HepG2 (cell line): Measurements from ENCODE around the gene CPLX1. TPM values are rescaled to one million over a fixed set of nuclear protein-coding genes. Genes with fewer than 3 reads are reported as not detected.

ENCODE experiments used
- ARID3A ChIP-seq: IDR thresholded peaks from 2 replicates; pipeline ENCODE4 v1.6.1; 2012; ENCODE audit warnings: low read depth, low read length, improper control_type of control experiment
- CREB1 ChIP-seq, 2 experiments: fragments of 450-650 bp in 1 of 2; IDR thresholded peaks; 2 replicates each; pipeline ENCODE4 v1.6.1; 2016 to 2017; ENCODE audit warnings: control low read depth in 1 of 2, mild to moderate bottlenecking in 1 of 2, missing compliant biosample characterization in 1 of 2, missing genetic modification characterization in 1 of 2
- DPF2 ChIP-seq: sonication (generic); formaldehyde crosslinking; IDR thresholded peaks from 2 replicates; pipeline ENCODE4 v1.4.0; 2020; ENCODE audit warnings: mild to moderate bottlenecking, low read depth, missing genetic modification reagents, borderline replicate concordance
- GATAD2A ChIP-seq: IDR thresholded peaks from 2 replicates; pipeline ENCODE4 v1.6.1; 2016
- NFIC ChIP-seq: IDR thresholded peaks from 2 replicates; pipeline ENCODE4 v1.6.1; 2012; ENCODE audit warnings: mild to moderate bottlenecking, low read length, inconsistent platforms
- NR2F6 ChIP-seq, 2 experiments: IDR thresholded peaks; 2 replicates each; pipeline ENCODE4 v1.6.1; 2016; ENCODE audit warnings: antibody characterized with exemption in 1 of 2, mild to moderate bottlenecking in 1 of 2
- PITX1 ChIP-seq: sonication (generic); formaldehyde crosslinking; IDR thresholded peaks from 2 replicates; pipeline ENCODE4 v1.5.1; 2020; ENCODE audit warnings: mild to moderate bottlenecking, missing genetic modification reagents
- RERE ChIP-seq: IDR thresholded peaks from 2 replicates; pipeline ENCODE4 v1.6.1; 2016; ENCODE audit warnings: low read depth, missing genetic modification reagents, missing compliant biosample characterization
- SNAPC2 ChIP-seq: sonication (generic); formaldehyde crosslinking; IDR thresholded peaks from 2 replicates; pipeline ENCODE4 v1.8.1; 2022; ENCODE audit warnings: mild to moderate bottlenecking, missing genetic modification reagents
- TBX3 ChIP-seq: fragments of 450-650 bp; IDR thresholded peaks from 2 replicates; pipeline ENCODE4 v1.6.1; 2017; ENCODE audit warnings: antibody characterized with exemption, mild to moderate bottlenecking, inconsistent platforms, borderline replicate concordance
- ZNF264 ChIP-seq: sonication (generic); formaldehyde crosslinking; IDR thresholded peaks from 2 replicates; pipeline ENCODE4 v1.4.0; 2020; ENCODE audit warnings: missing genetic modification reagents
- ZNF30 ChIP-seq: sonication (generic); formaldehyde crosslinking; IDR thresholded peaks from 2 replicates; pipeline ENCODE4 v1.5.0; 2020; ENCODE audit warnings: mild to moderate bottlenecking, missing genetic modification reagents
- ZNF513 ChIP-seq: sonication (generic); formaldehyde crosslinking; conservative IDR thresholded peaks from 2 replicates; pipeline ENCODE4 v1.5.0; 2020; ENCODE audit warnings: missing genetic modification reagents
- ZNF580 ChIP-seq: IDR thresholded peaks from 2 replicates; pipeline ENCODE4 v1.6.1; 2016; ENCODE audit warnings: low read depth, borderline replicate concordance
- ZNF660 ChIP-seq: sonication (generic); formaldehyde crosslinking; IDR thresholded peaks from 2 replicates; pipeline ENCODE4 v1.5.1; 2020; ENCODE audit warnings: mild to moderate bottlenecking, low read depth, missing genetic modification reagents, borderline replicate concordance
- polyA plus RNA-seq, 8 experiments: library from polyadenylated mRNA; depleted of rRNA in 3 of 8; stranded (reverse) in 7 of 8; unstranded in 1 of 8; fragments of >200 nt; fragmentation: Illumina TruSeq in 4 of 8; extraction: Trizol in 4 of 8; gene quantifications; 2 replicates each; pipeline versions ENCODE4 v1.2.1 to v1.2.3, GENCODE V29; 2011 to 2016; ENCODE audit warnings: low read depth in 4 of 8, missing spikeins in 1 of 8, mixed read lengths in 1 of 8; ENCODE audit not compliant: insufficient read depth in 1 of 8
- total RNA-seq, 5 experiments: library from RNA; depleted of rRNA; stranded (reverse); fragments of >200 nt; fragmentation: Illumina TruSeq; extraction: Trizol; gene quantifications; 2 replicates each; pipeline ENCODE4 v1.2.3, GENCODE V29; 2016; ENCODE audit warnings: low read depth in 1 of 5
- TF ChIP-seq, protein P1 (sequence below): sonication (generic); formaldehyde crosslinking; conservative IDR thresholded peaks from 2 replicates; pipeline ENCODE4 v1.4.0; 2020; ENCODE audit warnings: mild to moderate bottlenecking, missing genetic modification reagents, moderate library complexity

The CPLX1 gene
- total and polyA plus RNA-seq, 2 of the 13 experiments (the other 11 are each of a cell fraction or from before 2014, with no cell fraction given): 0.18 TPM

DNA sequence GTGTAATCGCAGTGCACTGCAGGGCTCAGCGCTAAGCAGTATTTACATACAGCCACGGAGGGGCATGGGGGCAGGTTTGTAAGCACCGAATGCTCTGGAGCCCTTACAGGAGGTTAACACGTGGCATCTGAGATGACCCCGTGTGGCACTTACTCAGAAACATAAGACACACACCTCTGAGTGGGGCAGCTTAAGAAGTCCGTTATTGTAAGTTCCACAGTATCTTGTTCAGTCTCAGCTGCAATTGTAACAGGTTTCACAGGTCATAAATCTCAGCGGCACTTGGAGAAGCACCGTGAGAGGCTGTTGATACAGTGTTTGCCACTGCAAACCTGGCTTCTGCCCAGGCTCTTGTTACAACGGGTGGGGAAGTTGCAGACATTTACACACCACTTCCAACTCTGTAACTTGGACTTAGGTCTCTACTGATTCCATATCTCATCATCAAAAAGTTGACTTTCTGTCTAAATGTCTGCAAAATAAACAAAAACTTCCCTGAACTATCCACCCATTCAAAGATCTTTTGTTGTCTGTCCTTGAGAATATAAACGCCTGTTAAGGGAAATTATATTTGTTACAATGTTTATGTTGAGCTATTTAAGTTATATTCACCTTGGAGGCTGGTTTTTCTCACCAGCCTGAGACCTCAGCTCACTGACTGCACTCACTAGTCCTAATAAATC lies 10.3 kb downstream of the CPLX1 start (continued):
- TF ChIP-seq ZNF513: no peak
- no peak for TF ChIP-seq ZNF30 (CRISPR knock-in tag)
- TF ChIP-seq ZNF660 (CRISPR knock-in tag): no peak
- TF ChIP-seq NR2F6 (IDR thresholded peaks at IDR 0.05): peak; percentile 79
- TF ChIP-seq NR2F6 (CRISPR knock-in tag; IDR thresholded peaks at IDR 0.05): peak; percentile 13; the same call in 1 of the 2 replicates
- TF ChIP-seq CREB1 (IDR thresholded peaks at IDR 0.05): no peak
- peak; percentile 43; the same call in 1 of the 2 replicates for TF ChIP-seq CREB1 (CRISPR knock-in tag; IDR thresholded peaks at IDR 0.05)
- TF ChIP-seq, protein P1, sequence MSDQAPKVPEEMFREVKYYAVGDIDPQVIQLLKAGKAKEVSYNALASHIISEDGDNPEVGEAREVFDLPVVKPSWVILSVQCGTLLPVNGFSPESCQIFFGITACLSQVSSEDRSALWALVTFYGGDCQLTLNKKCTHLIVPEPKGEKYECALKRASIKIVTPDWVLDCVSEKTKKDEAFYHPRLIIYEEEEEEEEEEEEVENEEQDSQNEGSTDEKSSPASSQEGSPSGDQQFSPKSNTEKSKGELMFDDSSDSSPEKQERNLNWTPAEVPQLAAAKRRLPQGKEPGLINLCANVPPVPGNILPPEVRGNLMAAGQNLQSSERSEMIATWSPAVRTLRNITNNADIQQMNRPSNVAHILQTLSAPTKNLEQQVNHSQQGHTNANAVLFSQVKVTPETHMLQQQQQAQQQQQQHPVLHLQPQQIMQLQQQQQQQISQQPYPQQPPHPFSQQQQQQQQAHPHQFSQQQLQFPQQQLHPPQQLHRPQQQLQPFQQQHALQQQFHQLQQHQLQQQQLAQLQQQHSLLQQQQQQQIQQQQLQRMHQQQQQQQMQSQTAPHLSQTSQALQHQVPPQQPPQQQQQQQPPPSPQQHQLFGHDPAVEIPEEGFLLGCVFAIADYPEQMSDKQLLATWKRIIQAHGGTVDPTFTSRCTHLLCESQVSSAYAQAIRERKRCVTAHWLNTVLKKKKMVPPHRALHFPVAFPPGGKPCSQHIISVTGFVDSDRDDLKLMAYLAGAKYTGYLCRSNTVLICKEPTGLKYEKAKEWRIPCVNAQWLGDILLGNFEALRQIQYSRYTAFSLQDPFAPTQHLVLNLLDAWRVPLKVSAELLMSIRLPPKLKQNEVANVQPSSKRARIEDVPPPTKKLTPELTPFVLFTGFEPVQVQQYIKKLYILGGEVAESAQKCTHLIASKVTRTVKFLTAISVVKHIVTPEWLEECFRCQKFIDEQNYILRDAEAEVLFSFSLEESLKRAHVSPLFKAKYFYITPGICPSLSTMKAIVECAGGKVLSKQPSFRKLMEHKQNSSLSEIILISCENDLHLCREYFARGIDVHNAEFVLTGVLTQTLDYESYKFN (CRISPR knock-in tag): peak; percentile 85
- TF ChIP-seq ZNF580 (CRISPR knock-in tag): peak; percentile 59; the same call in 1 of the 2 replicates
- TF ChIP-seq PITX1 (CRISPR knock-in tag): 0 out of 2 replicates have a peak, but pooled peaks have one; percentile 59
- TF ChIP-seq RERE: peak; percentile 78
- TF ChIP-seq ZNF264 (CRISPR knock-in tag): peak; percentile 58; the same call in 1 of the 2 replicates
- TF ChIP-seq GATAD2A (CRISPR knock-in tag): peak; percentile 81
- peak; percentile 56; the same call in 1 of the 2 replicates for TF ChIP-seq ARID3A
- no peak for TF ChIP-seq DPF2 (CRISPR knock-in tag)
- peak; percentile 38; the same call in 1 of the 2 replicates for TF ChIP-seq NFIC
- TF ChIP-seq SNAPC2 (CRISPR knock-in tag): no peak
- TF ChIP-seq TBX3: peak; percentile 31; the same call in 1 of the 2 replicates
